Activated CD8-positive, alpha-beta memory T cell treated with anti-CD3 and anti-CD28 coated beads, Interleukin-2, amount 50 U/mL, for 1 hour (primary cell): ENCODE results near the gene ZNF680.
"Not testable (repeated sequence)": the region's sequence is repeated elsewhere in the genome, so short reads cannot be mapped to it uniquely, and the experiment has no call there.

Experiments used
- DNase-seq: peaks from one replicate; pipeline ENCODE4 v3.0.0-alpha.2; 2020; ENCODE audit errors: extremely low read depth

The ZNF680 gene

DNA sequence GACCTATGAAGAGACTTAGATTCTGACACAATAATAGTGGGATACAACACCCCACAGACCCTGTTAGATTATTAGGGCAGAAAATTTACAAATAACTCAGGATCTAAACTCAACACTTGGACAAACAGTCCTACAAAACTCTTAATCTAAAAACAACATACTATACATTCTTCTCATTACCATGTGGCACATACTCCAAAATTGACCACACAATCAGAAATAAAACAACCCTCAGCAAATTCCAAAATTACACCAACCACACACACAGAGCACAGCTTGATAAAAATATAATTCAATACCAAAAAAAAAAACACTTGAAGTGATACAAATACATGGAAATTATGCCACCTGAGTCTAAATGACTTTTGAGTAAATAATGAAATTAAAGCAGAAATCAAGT is 7.8 kb downstream of the ZNF680 start:
- DNase-seq = no peak

GRCh38 chr7:64554188-64554587 is 8.7 kb downstream of the ZNF680 start:
- DNase-seq = not testable (repeated sequence)

GRCh38 chr7:64551375-64552142 is 11.3 kb downstream of the ZNF680 start:
- no peak for DNase-seq

DNA sequence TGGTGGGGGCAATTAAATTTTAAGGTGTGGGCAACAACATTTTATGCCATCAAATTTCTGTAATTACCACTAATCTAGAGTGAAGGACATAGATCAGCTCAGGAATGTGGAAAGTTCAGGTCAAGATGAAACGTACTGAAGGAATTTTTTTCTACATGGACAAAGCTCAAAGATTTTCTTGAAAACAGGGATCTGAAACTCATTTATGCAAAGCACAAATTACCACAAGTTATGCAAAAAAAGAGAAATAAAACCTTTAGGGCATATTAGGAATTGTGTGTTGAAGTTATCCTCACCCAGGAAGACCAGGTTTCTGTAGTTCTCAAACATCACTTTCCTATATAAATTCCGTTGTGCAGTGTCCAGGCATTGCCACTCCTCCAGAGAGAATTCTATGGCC is 18.9 kb downstream of the ZNF680 start:
- DNase-seq = no peak

- no peak for DNase-seq
These were observed 21.2 kb downstream of the ZNF680 start for GRCh38 chr7:64541438-64542359.

DNA sequence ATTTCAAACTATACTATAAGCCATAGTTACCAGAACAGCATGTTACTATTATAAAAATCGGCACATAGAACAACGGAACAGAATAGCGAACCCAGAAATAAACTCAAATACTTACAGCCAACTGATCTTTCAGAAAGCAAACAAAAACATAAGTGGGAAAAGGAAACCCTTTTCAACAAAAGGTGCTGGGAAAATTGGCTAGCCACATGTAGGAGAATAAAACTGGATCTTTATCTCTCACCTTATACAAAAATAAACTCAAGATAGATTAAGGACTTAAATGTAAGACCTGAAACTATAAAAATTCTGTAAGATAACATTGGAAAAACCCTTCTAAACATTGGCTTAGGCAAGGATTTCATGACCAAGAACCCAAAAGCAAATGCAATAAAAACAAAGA is 29.1 kb downstream of the ZNF680 start:
- DNase-seq = no peak

DNA sequence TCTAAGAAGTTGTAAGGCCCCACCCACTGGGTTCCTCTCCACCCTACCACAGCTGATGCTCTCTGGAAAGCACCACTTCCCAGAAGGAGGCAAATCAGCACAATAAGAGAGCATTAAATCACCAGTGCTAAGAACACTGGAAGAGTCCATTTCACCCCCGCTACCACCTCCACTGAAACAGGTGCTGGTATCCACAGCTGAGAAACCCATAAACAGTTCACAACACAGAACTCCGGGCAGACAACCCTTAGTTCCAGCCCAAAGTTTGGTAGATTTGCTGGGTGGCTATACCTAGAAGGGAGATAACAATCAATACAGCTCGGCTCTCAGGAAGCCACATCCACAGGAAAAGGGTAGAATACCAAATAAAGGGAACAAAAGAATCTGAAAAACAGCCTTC is 34.1 kb downstream of the ZNF680 start:
- DNase-seq = no peak

- DNase-seq = no peak
These were observed 41.4 kb downstream of the ZNF680 start for GRCh38 chr7:64521409-64521984.

- DNase-seq = no peak
These were observed 46.4 kb downstream of the ZNF680 start for GRCh38 chr7:64516451-64516850.

DNA sequence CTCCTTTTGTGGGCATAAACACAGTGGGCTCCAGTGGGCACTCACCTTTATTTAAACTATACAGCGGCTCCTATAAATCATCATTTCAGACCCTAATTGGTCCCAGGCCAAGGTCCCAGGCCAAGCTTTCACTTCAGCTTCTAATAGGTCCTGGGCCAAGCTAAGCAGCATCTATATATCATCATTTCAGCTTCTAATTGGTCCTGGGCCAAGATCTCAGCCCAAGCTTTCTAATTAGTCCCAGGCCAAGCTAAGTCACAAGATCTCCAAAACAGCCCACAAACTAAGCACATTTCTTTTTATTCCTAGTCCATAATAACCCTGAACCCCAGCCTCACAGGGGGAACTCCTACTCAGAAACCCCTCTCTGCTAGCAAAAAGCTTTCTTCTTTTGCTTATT is 47.1 kb downstream of the ZNF680 start:
- no peak for DNase-seq

- no peak for DNase-seq
These were observed 47.5 kb downstream of the ZNF680 start for GRCh38 chr7:64515330-64515729.

- DNase-seq = no peak
These were observed 53.3 kb downstream of the ZNF680 start for GRCh38 chr7:64509583-64509982.

- DNase-seq = no peak
These were observed 58.2 kb downstream of the ZNF680 start for GRCh38 chr7:64504581-64505120.

DNA sequence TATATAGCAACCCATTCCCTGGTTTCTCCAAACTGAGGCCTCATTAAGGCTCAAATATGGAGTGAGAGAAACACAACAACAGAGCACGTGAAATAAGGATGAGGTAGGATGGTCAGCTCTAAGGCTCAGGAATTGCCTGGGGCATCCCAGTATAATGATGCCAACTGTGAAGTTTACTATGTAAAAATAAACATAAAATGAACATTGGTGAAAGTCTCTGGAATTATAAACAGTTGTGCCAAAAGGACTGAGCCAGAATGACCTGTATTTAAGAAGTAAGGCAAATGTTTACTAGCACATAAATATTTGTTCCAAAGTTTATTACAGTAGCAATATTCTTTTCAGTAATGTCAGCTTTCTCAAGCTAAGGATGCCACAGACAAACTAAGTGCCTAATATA is 64.6 kb downstream of the ZNF680 start:
- no peak for DNase-seq

- no peak for DNase-seq
These were observed 67.9 kb downstream of the ZNF680 start for GRCh38 chr7:64494912-64495461.

DNA sequence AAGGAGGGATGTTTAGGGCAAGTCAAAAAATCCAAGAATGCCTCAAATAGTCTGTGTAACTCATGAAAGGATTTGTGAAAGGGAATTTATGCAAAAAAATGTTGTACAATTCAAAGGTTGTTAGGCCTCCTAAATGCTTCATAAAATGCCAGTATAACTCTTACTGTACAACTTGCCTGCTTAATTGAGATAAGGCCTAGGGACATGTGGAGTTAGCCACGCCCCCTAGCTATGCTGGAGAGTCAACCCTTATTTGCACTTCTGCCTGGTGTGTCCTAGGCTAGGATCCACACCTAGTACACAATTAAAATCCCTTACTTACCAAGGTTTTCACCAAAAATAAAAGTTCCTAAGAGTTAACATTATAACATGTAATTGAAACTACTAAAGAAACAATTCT is 77.2 kb downstream of the ZNF680 start:
- no peak for DNase-seq
